Lung (tissue), 12 donors: ENCODE results near the gene HTRA1. TPM values are rescaled to one million over a fixed set of nuclear protein-coding genes. Genes with fewer than 3 reads are reported as not detected.

ENCODE experiments used
- ATAC-seq: fragments of 200-7000 bp; cut with Tn5 transposase; one replicate; pipeline ENCODE4 v1.9.1; 2020; ENCODE audit warnings: moderate number of reproducible peaks; ENCODE audit not compliant: insufficient read depth, low FRiP score
- DNase-seq, 3 donors: peaks; one replicate each; pipeline ENCODE4 v3.0.0-alpha.2; 2013 to 2017
- H3K27ac ChIP-seq, 2 donors: one replicate each; pipeline ENCODE4 v1.5.1; 2013; ENCODE audit warnings: mild to moderate bottlenecking in 2 of 2, moderate library complexity in 2 of 2, control low read depth in 1 of 2, inconsistent platforms in 1 of 2, low read depth in 1 of 2, low read length in 1 of 2
- H3K27me3 ChIP-seq, 3 donors: one replicate each; pipeline ENCODE4 v1.5.1; 2013; ENCODE audit warnings: low read length in 2 of 3; ENCODE audit not compliant: control insufficient read depth in 3 of 3, insufficient read depth in 3 of 3
- H3K36me3 ChIP-seq, 4 donors: one replicate each; pipeline ENCODE4 v1.5.1; 2013; ENCODE audit warnings: low read length in 4 of 4, mild to moderate bottlenecking in 1 of 4, moderate library complexity in 1 of 4; ENCODE audit not compliant: control insufficient read depth in 4 of 4, insufficient read depth in 4 of 4
- H3K4me1 ChIP-seq, 5 donors: one replicate each; pipeline ENCODE4 v1.5.1; 2013; ENCODE audit warnings: low read length in 5 of 5, mild to moderate bottlenecking in 2 of 5, moderate library complexity in 1 of 5; ENCODE audit not compliant: control insufficient read depth in 5 of 5, insufficient read depth in 5 of 5
- H3K4me3 ChIP-seq: one replicate; pipeline ENCODE4 v1.5.1; 2013; ENCODE audit warnings: mild to moderate bottlenecking, control low read depth, moderate library complexity
- H3K9ac ChIP-seq, 2 donors: one replicate each; pipeline ENCODE4 v1.5.1; 2013; ENCODE audit warnings: low read length in 2 of 2, control low read depth in 1 of 2; ENCODE audit not compliant: insufficient read depth in 1 of 2
- H3K9me3 ChIP-seq, 4 donors: one replicate each; pipeline ENCODE4 v1.5.1; 2013; ENCODE audit warnings: low read length in 3 of 4, mild to moderate bottlenecking in 1 of 4, moderate library complexity in 1 of 4; ENCODE audit not compliant: control insufficient read depth in 4 of 4, insufficient read depth in 3 of 4
- CTCF ChIP-seq: IDR thresholded peaks from 2 replicates; pipeline ENCODE4 v1.5.1; 2012; ENCODE audit warnings: mild to moderate bottlenecking; ENCODE audit errors: control extremely low read depth, extremely low read depth
- whole genome bisulfite sequencing, 2 donors: extraction: QIAGEN DNeasy Blood & Tissue Kit; methylation state at CpG; one replicate each; pipeline ENCODE4 v1.1.7; 2013; 5-methylcytosine and 5-hydroxymethylcytosine counted together
- polyA plus RNA-seq, 2 donors: library from polyadenylated mRNA; stranded (reverse); fragments of 200-250 nt; gene quantifications; one replicate each; pipeline ENCODE4 v1.2.1, GENCODE V29; 2013
- total RNA-seq, 2 donors: library from RNA; depleted of rRNA in 1 of 2; stranded (reverse); fragments of >200 nt in 1 of 2; gene quantifications; one replicate each; pipeline ENCODE4 v1.2.1, GENCODE V29; 2014 to 2021
- donor health status: control.
- donor health status: control.
- donor health status: Bipolar disorder and iron deficiency.
- donor health status: healthy.
- donor health status: DM: yes; HTN: yes; CAD: no.

HTRA1 gene
- total and polyA plus RNA-seq, 4 donors = 30.4 to 59.8 (median 46.1) TPM

DNA sequence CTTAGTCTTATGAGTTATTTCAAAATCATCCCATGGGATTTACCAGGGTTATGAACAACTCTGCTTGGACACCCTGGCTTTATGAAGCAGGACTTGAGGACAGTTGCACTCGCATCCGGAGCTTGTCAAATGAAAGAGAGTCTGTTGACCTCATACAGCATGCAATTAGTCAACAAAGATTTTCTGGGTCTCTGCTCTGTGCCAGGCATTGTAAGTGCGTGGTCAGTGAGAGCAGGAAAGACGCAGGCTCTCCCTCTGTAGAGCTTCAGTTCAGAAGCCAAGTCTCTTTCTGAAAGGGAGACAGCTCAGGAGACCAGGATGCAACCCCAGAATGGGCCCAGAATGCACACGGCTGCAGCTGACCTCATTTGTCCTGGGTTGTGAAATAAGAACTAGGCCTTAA is 53.7 kb downstream of the HTRA1 start:
- H3K4me1 ChIP-seq = peaks cover 0 to 1% (median 0%) of the 10 kb centered on the region in 5 donors
- ATAC-seq (no peak), DNase-seq (no peak)
- H3K27ac ChIP-seq = no peak overlapping the region
- TF ChIP-seq CTCF = no peak
- H3K9me3 ChIP-seq = no peaks in the 10 kb centered on the region
- no peak overlapping the region for H3K4me3 ChIP-seq
- H3K27me3 ChIP-seq = no peaks in the 10 kb centered on the region
- peaks cover 0 to 10% (median 3%) of the 10 kb centered on the region in 4 donors for H3K36me3 ChIP-seq
- no peak overlapping the region for H3K9ac ChIP-seq
- WGBS, 2 donors = 76 to 77% methylated on average over 5 of the region's 5 CpGs

DNA sequence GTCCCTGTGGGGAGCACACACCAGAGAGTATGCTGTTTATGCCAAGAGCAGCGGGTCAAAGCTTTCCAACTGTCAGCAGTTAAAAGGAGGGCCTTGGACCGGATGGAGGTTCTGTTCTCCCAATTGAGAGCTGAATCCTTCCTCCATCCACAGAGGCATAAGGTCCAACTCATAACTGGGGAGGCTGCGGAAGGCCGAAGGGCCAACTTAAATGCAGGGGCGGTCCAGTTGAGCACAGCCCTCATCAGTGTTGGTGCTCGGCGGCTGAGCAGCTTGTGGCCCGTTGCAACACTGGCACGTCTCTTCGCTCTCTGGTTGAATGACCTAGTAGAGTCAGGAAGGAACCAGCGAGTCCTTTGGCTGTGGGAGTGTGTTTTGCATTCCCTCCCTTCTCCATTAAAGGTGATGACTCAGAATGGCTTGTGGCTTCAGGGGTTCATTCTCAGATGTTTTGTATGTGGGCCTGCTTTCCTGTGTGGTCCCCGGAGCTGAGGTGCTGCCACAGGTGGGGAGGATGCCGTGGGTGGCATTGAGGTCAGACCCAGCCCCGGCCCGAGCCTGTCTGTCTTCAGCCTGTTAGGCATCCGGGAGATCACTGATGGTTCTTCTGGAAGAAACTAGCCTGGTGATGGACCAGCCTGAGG is 54.4 kb downstream of the HTRA1 start:
- no peak for TF ChIP-seq CTCF
- no peaks in the 10 kb centered on the region for H3K27me3 ChIP-seq
- no peak overlapping the region for H3K9ac ChIP-seq
- H3K4me1 ChIP-seq = peaks cover 0 to 1% (median 0%) of the 10 kb centered on the region in 5 donors
- DNase-seq (no peak), ATAC-seq (no peak)
- H3K27ac ChIP-seq = no peak overlapping the region
- WGBS, 2 donors = 84 to 86% methylated on average over 16 of the region's 16 CpGs
- H3K9me3 ChIP-seq = no peaks in the 10 kb centered on the region
- H3K36me3 ChIP-seq = peaks cover 0 to 7% (median 3%) of the 10 kb centered on the region in 4 donors
- no peak overlapping the region for H3K4me3 ChIP-seq

GRCh38 chr10:122516734-122517133 is 55.4 kb downstream of the HTRA1 start:
- no peak for ATAC-seq
- Histone ChIP-seq H3K36me3 (peaks cover 0 to 7% (median 3%) of the 10 kb centered on the region in 4 donors), H3K4me3 (no peak overlapping the region), H3K9ac (no peak overlapping the region), H3K27ac (no peak overlapping the region), H3K9me3 (no peaks in the 10 kb centered on the region), H3K4me1 (peaks cover 0 to 1% (median 0%) of the 10 kb centered on the region in 5 donors), H3K27me3 (no peaks in the 10 kb centered on the region)
- no peak for DNase-seq
- no peak for TF ChIP-seq CTCF
- 65 to 78% methylated on average over 4 of the region's 4 CpGs for WGBS, 2 donors
